ENCODE results near the gene FOSL1.

Gene FOSL1

DNA sequence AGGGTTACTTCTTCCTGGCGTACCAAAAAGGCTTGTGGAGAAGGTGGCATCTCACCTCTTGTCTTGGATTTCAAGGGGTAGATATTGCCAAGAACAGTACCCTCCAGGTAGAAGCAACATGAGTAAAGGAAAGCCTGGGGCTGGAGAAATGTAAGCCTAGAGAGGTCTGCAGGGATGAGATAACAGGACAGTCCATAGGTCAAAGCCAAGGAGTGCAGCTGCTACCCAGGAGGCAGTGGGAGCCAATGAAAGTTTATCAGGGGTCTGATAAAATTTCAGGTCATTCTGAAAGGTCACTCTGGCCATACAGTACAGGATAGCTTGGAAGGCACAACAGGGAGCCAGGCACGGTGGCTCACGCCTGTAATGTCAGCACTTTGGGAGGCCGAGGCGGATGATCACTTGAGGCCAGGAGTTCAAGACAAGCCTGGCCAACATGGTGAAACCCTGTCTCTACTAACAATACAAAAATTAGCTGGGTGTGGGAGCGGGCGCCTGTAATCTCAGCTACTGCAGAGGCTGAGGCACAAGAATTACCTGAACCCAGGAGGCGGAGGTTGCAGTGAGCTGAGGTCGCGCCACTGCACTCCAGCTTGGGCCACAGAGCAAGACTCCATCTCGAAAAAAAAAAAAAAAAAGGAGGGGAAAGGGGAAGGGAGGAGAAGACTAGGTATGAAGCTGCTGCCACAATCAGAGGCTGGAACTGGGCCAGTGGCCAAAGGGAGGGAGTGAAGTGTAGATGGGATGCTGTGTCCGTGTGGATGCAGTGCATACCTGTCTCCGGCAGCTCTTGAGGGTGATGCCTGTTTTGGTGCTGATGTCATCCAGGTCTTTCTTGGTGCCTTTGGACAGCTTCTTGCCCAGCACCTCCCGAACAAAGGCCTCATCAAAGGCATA, 13.1 kb downstream of the FOSL1 start:
- Histone ChIP-seq H4K20me1 (ENCODE audit: insufficient read depth) (no peaks in the 10 kb centered on the region), H3K27me3 (ENCODE audit: insufficient read depth, low read depth) (no peaks in the 10 kb centered on the region), H2AFZ (ENCODE audit: low read depth) (peak overlapping the region; percentile 89; the same call in 1 of the 2 replicates), H3K36me3 (ENCODE audit: insufficient read depth) (no peaks in the 10 kb centered on the region), H3K79me2 (ENCODE audit: insufficient read depth, low read depth) (peaks cover 23% of the 10 kb centered on the region), H3K4me3 (IDR thresholded peaks at IDR 0.05; ENCODE audit: insufficient read depth, low read depth, low read length) (no peak overlapping the region), H3K27ac (peak overlapping the region; percentile 39; the same call in 1 of the 2 replicates), H3K4me2 (peak overlapping the region; percentile 98), H3K4me1 (ENCODE audit: low read depth, poor library complexity, severe bottlenecking) (peaks cover 42% of the 10 kb centered on the region), H3K9ac (peak overlapping the region; percentile 32; the same call in 1 of the 2 replicates)
- TF ChIP-seq, protein P1, sequence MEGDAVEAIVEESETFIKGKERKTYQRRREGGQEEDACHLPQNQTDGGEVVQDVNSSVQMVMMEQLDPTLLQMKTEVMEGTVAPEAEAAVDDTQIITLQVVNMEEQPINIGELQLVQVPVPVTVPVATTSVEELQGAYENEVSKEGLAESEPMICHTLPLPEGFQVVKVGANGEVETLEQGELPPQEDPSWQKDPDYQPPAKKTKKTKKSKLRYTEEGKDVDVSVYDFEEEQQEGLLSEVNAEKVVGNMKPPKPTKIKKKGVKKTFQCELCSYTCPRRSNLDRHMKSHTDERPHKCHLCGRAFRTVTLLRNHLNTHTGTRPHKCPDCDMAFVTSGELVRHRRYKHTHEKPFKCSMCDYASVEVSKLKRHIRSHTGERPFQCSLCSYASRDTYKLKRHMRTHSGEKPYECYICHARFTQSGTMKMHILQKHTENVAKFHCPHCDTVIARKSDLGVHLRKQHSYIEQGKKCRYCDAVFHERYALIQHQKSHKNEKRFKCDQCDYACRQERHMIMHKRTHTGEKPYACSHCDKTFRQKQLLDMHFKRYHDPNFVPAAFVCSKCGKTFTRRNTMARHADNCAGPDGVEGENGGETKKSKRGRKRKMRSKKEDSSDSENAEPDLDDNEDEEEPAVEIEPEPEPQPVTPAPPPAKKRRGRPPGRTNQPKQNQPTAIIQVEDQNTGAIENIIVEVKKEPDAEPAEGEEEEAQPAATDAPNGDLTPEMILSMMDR (conservative IDR thresholded peaks at IDR 0.05; ENCODE audit: low read depth, low read length): no peak

DNA sequence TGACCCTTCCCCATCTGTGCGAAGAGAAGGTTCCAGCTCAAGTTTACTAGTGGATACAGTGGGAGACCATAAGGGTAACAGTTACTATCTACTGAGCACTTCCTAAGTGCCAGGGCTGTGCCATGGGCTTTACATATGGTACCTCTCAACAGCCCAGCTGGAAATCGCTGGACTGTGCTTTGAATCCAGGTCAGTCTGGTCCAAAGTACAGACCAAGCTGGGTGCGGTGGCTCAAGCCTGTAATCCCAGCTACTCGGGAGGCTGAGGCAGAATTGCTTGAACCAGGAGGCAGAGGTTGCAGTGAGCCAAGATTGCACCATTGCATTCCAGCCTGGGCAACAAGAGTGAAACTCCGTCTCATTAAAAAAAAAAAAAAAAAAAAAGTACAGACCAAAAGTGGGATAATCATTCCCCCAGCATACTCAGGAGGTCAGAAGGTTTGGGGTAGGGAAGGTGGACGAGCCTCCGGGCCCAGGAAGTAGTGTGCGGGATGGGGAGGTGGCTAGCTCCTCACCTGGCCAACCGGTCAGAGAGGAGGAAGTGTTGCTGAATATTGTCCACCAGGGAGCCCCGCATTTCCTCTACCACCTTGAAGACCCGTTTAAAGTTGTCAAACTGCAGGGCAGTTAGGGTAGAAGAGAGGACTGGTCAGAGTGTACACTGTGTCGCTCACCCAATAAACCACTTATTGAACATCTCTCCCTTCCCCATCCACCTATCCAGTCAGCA, 14.2 kb downstream of the FOSL1 start:
- TF ChIP-seq, protein P1 (conservative IDR thresholded peaks at IDR 0.05; ENCODE audit: low read depth, low read length): no peak
- H3K4me2 ChIP-seq: no peak overlapping the region
- H4K20me1 ChIP-seq (ENCODE audit: insufficient read depth): no peaks in the 10 kb centered on the region
- no peak overlapping the region for H3K4me3 ChIP-seq (IDR thresholded peaks at IDR 0.05; ENCODE audit: insufficient read depth, low read depth, low read length)
- H3K36me3 ChIP-seq (ENCODE audit: insufficient read depth): no peaks in the 10 kb centered on the region
- H3K9ac ChIP-seq: no peak overlapping the region
- no peak overlapping the region for H3K27ac ChIP-seq
- H3K4me1 ChIP-seq (ENCODE audit: low read depth, poor library complexity, severe bottlenecking): peaks cover 40% of the 10 kb centered on the region
- no peak overlapping the region for H2AFZ ChIP-seq (ENCODE audit: low read depth)
- no peaks in the 10 kb centered on the region for H3K27me3 ChIP-seq (ENCODE audit: insufficient read depth, low read depth)
- peaks cover 12% of the 10 kb centered on the region for H3K79me2 ChIP-seq (ENCODE audit: insufficient read depth, low read depth)

DNA sequence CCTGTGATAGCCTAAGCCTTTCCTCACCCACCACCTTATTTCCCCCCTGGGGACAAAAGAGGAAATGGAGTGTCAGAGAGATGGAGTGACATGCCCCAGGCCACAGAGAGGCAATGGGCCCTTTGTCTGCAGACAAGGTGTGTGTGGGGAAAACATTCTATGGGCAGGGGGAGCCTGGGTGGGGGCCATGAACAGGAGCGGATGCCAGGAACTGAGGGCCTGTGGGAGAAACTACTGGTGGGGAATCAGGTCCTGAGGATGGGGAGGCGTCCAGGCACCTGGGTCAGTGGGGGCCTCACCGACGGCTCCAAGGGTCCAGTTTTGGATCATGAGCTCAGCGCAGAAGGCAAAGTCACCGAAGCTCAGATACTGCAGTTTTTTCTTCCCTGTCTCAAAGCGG, 15.0 kb downstream of the FOSL1 start:
- Histone ChIP-seq H2AFZ (ENCODE audit: low read depth) (no peak overlapping the region), H3K27me3 (ENCODE audit: insufficient read depth, low read depth) (no peaks in the 10 kb centered on the region), H4K20me1 (ENCODE audit: insufficient read depth) (no peaks in the 10 kb centered on the region), H3K27ac (no peak overlapping the region), H3K4me3 (IDR thresholded peaks at IDR 0.05; ENCODE audit: insufficient read depth, low read depth, low read length) (no peak overlapping the region), H3K36me3 (ENCODE audit: insufficient read depth) (no peaks in the 10 kb centered on the region), H3K4me1 (ENCODE audit: low read depth, poor library complexity, severe bottlenecking) (peaks cover 40% of the 10 kb centered on the region), H3K4me2 (peak overlapping the region; percentile 17; the same call in 1 of the 2 replicates), H3K9ac (no peak overlapping the region), H3K79me2 (ENCODE audit: insufficient read depth, low read depth) (peaks cover 7% of the 10 kb centered on the region; the same call in 1 of the 2 replicates)
- TF ChIP-seq, protein P1 (conservative IDR thresholded peaks at IDR 0.05; ENCODE audit: low read depth, low read length): no peak

DNA sequence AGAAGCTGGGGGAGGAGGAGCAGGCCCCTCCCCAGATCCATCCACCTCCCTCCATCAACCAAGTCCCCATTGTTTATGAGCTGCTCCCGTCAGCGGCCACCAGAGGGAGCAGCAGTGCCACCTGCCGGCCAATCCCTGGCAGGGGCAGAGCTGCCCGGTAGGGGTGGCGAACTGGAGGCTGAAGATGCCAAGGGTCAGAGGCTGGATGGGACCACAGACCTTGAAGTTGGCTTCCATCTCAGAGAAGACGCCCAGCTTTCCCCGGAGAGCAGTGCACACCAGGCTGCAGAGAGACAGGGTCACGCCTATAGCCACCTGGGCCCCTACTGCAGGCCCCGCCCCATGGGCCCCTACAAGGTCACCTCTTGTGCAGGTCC, 15.5 kb downstream of the FOSL1 start:
- no peaks in the 10 kb centered on the region for H3K27me3 ChIP-seq (ENCODE audit: insufficient read depth, low read depth)
- H3K4me2 ChIP-seq: peak overlapping the region; percentile 17; the same call in 1 of the 2 replicates
- TF ChIP-seq, protein P1 (conservative IDR thresholded peaks at IDR 0.05; ENCODE audit: low read depth, low read length): peak; percentile 97
- no peak overlapping the region for H3K9ac ChIP-seq
- no peak overlapping the region for H3K4me3 ChIP-seq (IDR thresholded peaks at IDR 0.05; ENCODE audit: insufficient read depth, low read depth, low read length)
- H4K20me1 ChIP-seq (ENCODE audit: insufficient read depth): no peaks in the 10 kb centered on the region
- H2AFZ ChIP-seq (ENCODE audit: low read depth): no peak overlapping the region
- peaks cover 7% of the 10 kb centered on the region; the same call in 1 of the 2 replicates for H3K79me2 ChIP-seq (ENCODE audit: insufficient read depth, low read depth)
- no peaks in the 10 kb centered on the region for H3K36me3 ChIP-seq (ENCODE audit: insufficient read depth)
- no peak overlapping the region for H3K27ac ChIP-seq
- peaks cover 34% of the 10 kb centered on the region for H3K4me1 ChIP-seq (ENCODE audit: low read depth, poor library complexity, severe bottlenecking)
